Neural cell (in vitro differentiated cells): ENCODE results near the gene GSE1. TPM values are rescaled to one million over a fixed set of nuclear protein-coding genes. Genes with fewer than 3 reads are reported as not detected.
A peak's percentile ranks its signal among the peaks of the same experiment; 100 is the strongest.

ENCODE experiments used
- H2AFZ ChIP-seq: fragments of 200-600, 300-800 bp; sonication (generic), shearing (Covaris generic); 2 replicates; pipeline ENCODE4 v1.6.0; 2014; ENCODE audit warnings: low read depth, mild to moderate bottlenecking, antibody characterized with exemption, low read length, moderate library complexity
- H3F3A ChIP-seq: fragments of 200-600 bp; shearing (Covaris generic); 2 replicates; pipeline ENCODE4 v1.6.1; 2016; ENCODE audit warnings: mild to moderate bottlenecking, moderate library complexity, mixed read lengths, antibody characterized with exemption, low read length; ENCODE audit not compliant: insufficient read depth, poor library complexity, severe bottlenecking
- H3K27ac ChIP-seq: fragments of 200-600, 300-800 bp; sonication (generic), shearing (Covaris generic); 2 replicates; pipeline ENCODE4 v1.5.1; 2014; ENCODE audit warnings: mild to moderate bottlenecking, low read length, moderate library complexity
- H3K27me3 ChIP-seq: fragments of 300-800, 200-600 bp; sonication (generic), shearing (Covaris generic); 2 replicates; pipeline ENCODE4 v1.6.0; 2014; ENCODE audit warnings: mild to moderate bottlenecking, low read depth, low read length, moderate library complexity; ENCODE audit not compliant: insufficient read depth
- H3K36me3 ChIP-seq: fragments of 300-800, 200-600 bp; sonication (generic), shearing (Covaris generic); 2 replicates; pipeline ENCODE4 v1.5.1; 2014; ENCODE audit warnings: mild to moderate bottlenecking, antibody characterized with exemption, low read length, moderate library complexity; ENCODE audit not compliant: insufficient read depth
- H3K4me2 ChIP-seq: fragments of 300-800, 200-600 bp; sonication (generic), shearing (Covaris generic); 2 replicates; pipeline ENCODE4 v1.6.0; 2014; ENCODE audit warnings: mild to moderate bottlenecking, low read length
- H3K4me3 ChIP-seq: fragments of 300-800, 200-600 bp; sonication (generic), shearing (Covaris generic); 2 replicates; pipeline ENCODE4 v1.5.1; 2014; ENCODE audit warnings: mild to moderate bottlenecking, low read length, moderate library complexity
- H3K79me2 ChIP-seq: fragments of 200-600 bp; shearing (Covaris generic); replicated peaks from 2 replicates; pipeline ENCODE4 v1.6.0; 2014; ENCODE audit warnings: mild to moderate bottlenecking, low read length, moderate library complexity; ENCODE audit not compliant: insufficient read depth
- H3K9ac ChIP-seq: fragments of 300-800, 200-600 bp; sonication (generic), shearing (Covaris generic); 2 replicates; pipeline ENCODE4 v1.6.1; 2016; ENCODE audit warnings: mild to moderate bottlenecking, low read length, mixed read lengths
- H3K9me2 ChIP-seq: fragments of 200-600 bp; shearing (Covaris generic); 2 replicates; pipeline ENCODE4 v1.6.1; 2016; ENCODE audit warnings: mild to moderate bottlenecking, low read length, mixed read lengths; ENCODE audit not compliant: insufficient read depth
- H3K9me3 ChIP-seq: fragments of 200-600, 300-800 bp; sonication (generic), shearing (Covaris generic); 2 replicates; pipeline ENCODE4 v1.6.1; 2016; ENCODE audit warnings: mild to moderate bottlenecking, mixed run types, low read length, moderate library complexity, mixed read lengths
- H4K20me1 ChIP-seq: fragments of 200-600 bp; shearing (Covaris generic); 2 replicates; pipeline ENCODE4 v1.6.1; 2016; ENCODE audit warnings: mild to moderate bottlenecking, mixed run types; ENCODE audit not compliant: insufficient read depth
- EP300 ChIP-seq: fragments of 450-650 bp; conservative IDR thresholded peaks from 2 replicates; pipeline ENCODE4 v1.6.1; 2014; ENCODE audit warnings: antibody characterized with exemption, mild to moderate bottlenecking, moderate library complexity; ENCODE audit not compliant: poor library complexity, severe bottlenecking
- EZH2 ChIP-seq: fragments of 200-600, 300-800 bp; shearing (Covaris generic), sonication (generic); IDR thresholded peaks from 2 replicates; pipeline ENCODE4 v1.6.1; 2014; ENCODE audit warnings: antibody characterized with exemption, low read length, borderline replicate concordance, mild to moderate bottlenecking; ENCODE audit not compliant: insufficient read depth, poor library complexity, severe bottlenecking
- MXI1 ChIP-seq: fragments of 450-650 bp; conservative IDR thresholded peaks from 2 replicates; pipeline ENCODE4 v1.6.1; 2014; ENCODE audit warnings: antibody characterized with exemption, mild to moderate bottlenecking; ENCODE audit not compliant: poor library complexity, severe bottlenecking
- POLR2AphosphoS5 ChIP-seq: IDR thresholded peaks from 2 replicates; pipeline ENCODE4 v1.6.1; 2012
- RAD21 ChIP-seq: fragments of 450-650 bp; conservative IDR thresholded peaks from 2 replicates; pipeline ENCODE4 v1.6.1; 2014; ENCODE audit warnings: antibody characterized with exemption, mild to moderate bottlenecking, moderate library complexity
- SMC3 ChIP-seq: fragments of 450-650 bp; conservative IDR thresholded peaks from 2 replicates; pipeline ENCODE4 v1.6.1; 2014; ENCODE audit warnings: antibody characterized with exemption, mild to moderate bottlenecking, moderate library complexity; ENCODE audit not compliant: poor library complexity
- TAF1 ChIP-seq: IDR thresholded peaks from 2 replicates; pipeline ENCODE4 v1.6.1; 2012; ENCODE audit warnings: low read depth
- polyA plus RNA-seq: library from polyadenylated mRNA; depleted of rRNA; stranded (reverse); fragments of >200 nt; gene quantifications from 2 replicates; pipeline ENCODE4 v1.2.3, GENCODE V29; 2014
- TF ChIP-seq, protein P1 (sequence below): IDR thresholded peaks from 2 replicates; pipeline ENCODE4 v1.6.1; 2012; ENCODE audit warnings: borderline replicate concordance
- TF ChIP-seq, protein P2 (sequence below): fragments of 450-650 bp; IDR thresholded peaks from 2 replicates; pipeline ENCODE4 v1.5.1; 2014; ENCODE audit warnings: antibody characterized with exemption, mild to moderate bottlenecking, moderate library complexity; ENCODE audit not compliant: poor library complexity, severe bottlenecking

The GSE1 gene
- polyA plus RNA-seq, 1 donor from 2014 or later = 35.6 TPM

- Histone ChIP-seq H3K27me3 (no peaks in the 10 kb centered on the region), H3K4me3 (no peak overlapping the region), H3K27ac (no peak overlapping the region), H3K9me3 (no peaks in the 10 kb centered on the region), H3K79me2 (no peaks in the 10 kb centered on the region), H3K36me3 (no peaks in the 10 kb centered on the region), H3K9me2 (no peaks in the 10 kb centered on the region), H4K20me1 (no peaks in the 10 kb centered on the region), H3F3A (no peaks in the 10 kb centered on the region), H3K9ac (no peak overlapping the region), H3K4me2 (no peak overlapping the region), H2AFZ (no peak overlapping the region)
- no peak for TF ChIP-seq SMC3
- TF ChIP-seq MXI1 = no peak
- TF ChIP-seq EP300 = no peak
- no peak for TF ChIP-seq TAF1
- no peak for TF ChIP-seq POLR2AphosphoS5
- no peak for TF ChIP-seq RAD21
- TF ChIP-seq, protein P1, sequence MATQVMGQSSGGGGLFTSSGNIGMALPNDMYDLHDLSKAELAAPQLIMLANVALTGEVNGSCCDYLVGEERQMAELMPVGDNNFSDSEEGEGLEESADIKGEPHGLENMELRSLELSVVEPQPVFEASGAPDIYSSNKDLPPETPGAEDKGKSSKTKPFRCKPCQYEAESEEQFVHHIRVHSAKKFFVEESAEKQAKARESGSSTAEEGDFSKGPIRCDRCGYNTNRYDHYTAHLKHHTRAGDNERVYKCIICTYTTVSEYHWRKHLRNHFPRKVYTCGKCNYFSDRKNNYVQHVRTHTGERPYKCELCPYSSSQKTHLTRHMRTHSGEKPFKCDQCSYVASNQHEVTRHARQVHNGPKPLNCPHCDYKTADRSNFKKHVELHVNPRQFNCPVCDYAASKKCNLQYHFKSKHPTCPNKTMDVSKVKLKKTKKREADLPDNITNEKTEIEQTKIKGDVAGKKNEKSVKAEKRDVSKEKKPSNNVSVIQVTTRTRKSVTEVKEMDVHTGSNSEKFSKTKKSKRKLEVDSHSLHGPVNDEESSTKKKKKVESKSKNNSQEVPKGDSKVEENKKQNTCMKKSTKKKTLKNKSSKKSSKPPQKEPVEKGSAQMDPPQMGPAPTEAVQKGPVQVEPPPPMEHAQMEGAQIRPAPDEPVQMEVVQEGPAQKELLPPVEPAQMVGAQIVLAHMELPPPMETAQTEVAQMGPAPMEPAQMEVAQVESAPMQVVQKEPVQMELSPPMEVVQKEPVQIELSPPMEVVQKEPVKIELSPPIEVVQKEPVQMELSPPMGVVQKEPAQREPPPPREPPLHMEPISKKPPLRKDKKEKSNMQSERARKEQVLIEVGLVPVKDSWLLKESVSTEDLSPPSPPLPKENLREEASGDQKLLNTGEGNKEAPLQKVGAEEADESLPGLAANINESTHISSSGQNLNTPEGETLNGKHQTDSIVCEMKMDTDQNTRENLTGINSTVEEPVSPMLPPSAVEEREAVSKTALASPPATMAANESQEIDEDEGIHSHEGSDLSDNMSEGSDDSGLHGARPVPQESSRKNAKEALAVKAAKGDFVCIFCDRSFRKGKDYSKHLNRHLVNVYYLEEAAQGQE = no peak
- TF ChIP-seq, protein P2, sequence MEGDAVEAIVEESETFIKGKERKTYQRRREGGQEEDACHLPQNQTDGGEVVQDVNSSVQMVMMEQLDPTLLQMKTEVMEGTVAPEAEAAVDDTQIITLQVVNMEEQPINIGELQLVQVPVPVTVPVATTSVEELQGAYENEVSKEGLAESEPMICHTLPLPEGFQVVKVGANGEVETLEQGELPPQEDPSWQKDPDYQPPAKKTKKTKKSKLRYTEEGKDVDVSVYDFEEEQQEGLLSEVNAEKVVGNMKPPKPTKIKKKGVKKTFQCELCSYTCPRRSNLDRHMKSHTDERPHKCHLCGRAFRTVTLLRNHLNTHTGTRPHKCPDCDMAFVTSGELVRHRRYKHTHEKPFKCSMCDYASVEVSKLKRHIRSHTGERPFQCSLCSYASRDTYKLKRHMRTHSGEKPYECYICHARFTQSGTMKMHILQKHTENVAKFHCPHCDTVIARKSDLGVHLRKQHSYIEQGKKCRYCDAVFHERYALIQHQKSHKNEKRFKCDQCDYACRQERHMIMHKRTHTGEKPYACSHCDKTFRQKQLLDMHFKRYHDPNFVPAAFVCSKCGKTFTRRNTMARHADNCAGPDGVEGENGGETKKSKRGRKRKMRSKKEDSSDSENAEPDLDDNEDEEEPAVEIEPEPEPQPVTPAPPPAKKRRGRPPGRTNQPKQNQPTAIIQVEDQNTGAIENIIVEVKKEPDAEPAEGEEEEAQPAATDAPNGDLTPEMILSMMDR = no peak
- TF ChIP-seq EZH2 = no peak
Observed at GRCh38 chr16:85674828-85675227, 61.7 kb downstream of the GSE1 start.

DNA sequence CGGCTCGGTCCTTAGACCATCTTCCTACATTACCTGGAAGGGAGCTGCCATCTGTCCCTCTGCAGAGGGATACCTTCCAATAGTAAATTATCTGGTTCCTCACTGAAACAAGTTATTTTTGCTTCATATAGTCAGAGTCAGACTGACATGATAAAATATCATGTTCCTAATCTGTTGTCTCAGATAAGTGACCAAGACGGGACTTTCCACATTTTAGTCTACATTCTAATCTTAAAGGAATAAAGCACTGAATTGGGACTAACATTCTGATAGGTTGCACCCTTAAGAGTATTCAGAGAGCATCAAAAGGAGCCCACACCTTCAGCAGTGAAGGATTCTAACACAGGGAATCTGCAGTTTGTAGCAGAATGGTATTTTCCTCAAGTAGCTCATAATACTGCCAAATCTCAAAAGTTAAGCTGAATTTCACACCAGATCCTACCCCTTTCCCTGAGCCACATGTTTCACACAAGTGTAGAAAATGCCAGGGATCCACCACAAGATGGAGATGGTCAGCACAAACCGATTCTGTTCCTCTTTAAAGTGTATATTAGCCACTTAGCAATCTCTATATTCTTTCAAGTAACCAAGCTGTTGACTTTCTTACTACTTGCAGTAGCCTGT lies 62.2 kb downstream of the GSE1 start:
- Histone ChIP-seq H3K27me3 (no peaks in the 10 kb centered on the region), H3K79me2 (no peaks in the 10 kb centered on the region), H4K20me1 (no peaks in the 10 kb centered on the region), H3K27ac (no peak overlapping the region), H3K9me3 (no peaks in the 10 kb centered on the region), H2AFZ (no peak overlapping the region), H3K9ac (no peak overlapping the region), H3K4me2 (no peak overlapping the region), H3K4me3 (no peak overlapping the region), H3K9me2 (no peaks in the 10 kb centered on the region), H3K36me3 (peaks cover 3% of the 10 kb centered on the region), H3F3A (no peaks in the 10 kb centered on the region)
- TF ChIP-seq SMC3 (peak; percentile 56), POLR2AphosphoS5 (no peak), EZH2 (no peak), EP300 (no peak), RAD21 (peak; percentile 33), TAF1 (no peak)
- TF ChIP-seq, protein P2 = peak; percentile 53
- TF ChIP-seq, protein P1 = no peak
